ENCODE measurements around the gene MSLN.

Gene MSLN

GRCh38 chr16:801584-802363 lies 41.2 kb downstream of the MSLN start:
- DNase-seq (ENCODE audit: low read depth in 2 of 3, low spot score in 1 of 3): no peak

GRCh38 chr16:802461-802860 lies 41.9 kb downstream of the MSLN start:
- DNase-seq (ENCODE audit: low read depth in 2 of 3, low spot score in 1 of 3): no peak

- DNase-seq (ENCODE audit: low read depth in 2 of 3, low spot score in 1 of 3): no peak
These were observed 42.6 kb downstream of the MSLN start for GRCh38 chr16:802914-803753.

- no peak for DNase-seq (ENCODE audit: low read depth in 2 of 3, low spot score in 1 of 3)
These were observed 43.2 kb downstream of the MSLN start for GRCh38 chr16:803754-804080.

GRCh38 chr16:804193-805048 lies 43.9 kb downstream of the MSLN start:
- no peak for DNase-seq (ENCODE audit: low read depth in 2 of 3, low spot score in 1 of 3)

GRCh38 chr16:805474-805873 lies 44.9 kb downstream of the MSLN start:
- no peak for DNase-seq (ENCODE audit: low read depth in 2 of 3, low spot score in 1 of 3)

GRCh38 chr16:807347-808084 lies 47.0 kb downstream of the MSLN start:
- peak; percentile 73 to 86 (median 82) for DNase-seq (ENCODE audit: low read depth in 2 of 3, low spot score in 1 of 3)

GRCh38 chr16:808085-808386 lies 47.5 kb downstream of the MSLN start:
- no peak for DNase-seq (ENCODE audit: low read depth in 2 of 3, low spot score in 1 of 3)

- DNase-seq (ENCODE audit: low read depth in 2 of 3, low spot score in 1 of 3): peak in 1 of 3 donors; percentile 46
These were observed 52.8 kb downstream of the MSLN start for GRCh38 chr16:813204-813915.

- no peak for DNase-seq (ENCODE audit: low read depth in 2 of 3, low spot score in 1 of 3)
These were observed 53.4 kb downstream of the MSLN start for GRCh38 chr16:813916-814412.

- no peak for DNase-seq (ENCODE audit: low read depth in 2 of 3, low spot score in 1 of 3)
These were observed 54.4 kb downstream of the MSLN start for GRCh38 chr16:814974-815373.

- DNase-seq (ENCODE audit: low read depth in 2 of 3, low spot score in 1 of 3): no peak
These were observed 55.3 kb downstream of the MSLN start for GRCh38 chr16:815861-816260.

- no peak for DNase-seq (ENCODE audit: low read depth in 2 of 3, low spot score in 1 of 3)
These were observed 56.7 kb downstream of the MSLN start for GRCh38 chr16:817001-817906.

GRCh38 chr16:818132-818531 lies 57.6 kb downstream of the MSLN start:
- no peak for DNase-seq (ENCODE audit: low read depth in 2 of 3, low spot score in 1 of 3)
